Omental fat pad (tissue), 4 donors: ENCODE data around the gene CCDC60. TPM values are rescaled to one million over a fixed set of nuclear protein-coding genes. Genes with fewer than 3 reads are reported as not detected.

Experiments
- ATAC-seq: fragments of 150-250 bp; one replicate; pipeline ENCODE4 v1.9.1; 2016; ENCODE audit warnings: mild to moderate bottlenecking, moderate library complexity; ENCODE audit not compliant: low FRiP score
- DNase-seq: peaks from one replicate; pipeline ENCODE4 v3.0.0-alpha.2; 2019; ENCODE audit warnings: low spot score
- total RNA-seq, 4 donors: library from RNA; depleted of rRNA; stranded (reverse); fragments of >200 nt; gene quantifications; one replicate each; pipeline ENCODE4 v1.1.0, GENCODE V29; 2016
- TF ChIP-seq, protein P1 (sequence below), 3 donors: fragments of 450-650 bp; IDR thresholded peaks; one replicate each; pipeline ENCODE4 v1.5.1; 2016 to 2017; ENCODE audit warnings: antibody characterized with exemption in 3 of 3, mild to moderate bottlenecking in 3 of 3, moderate library complexity in 2 of 3

CCDC60 gene
- total RNA-seq, 4 donors from 2014 or later: not detected

DNA sequence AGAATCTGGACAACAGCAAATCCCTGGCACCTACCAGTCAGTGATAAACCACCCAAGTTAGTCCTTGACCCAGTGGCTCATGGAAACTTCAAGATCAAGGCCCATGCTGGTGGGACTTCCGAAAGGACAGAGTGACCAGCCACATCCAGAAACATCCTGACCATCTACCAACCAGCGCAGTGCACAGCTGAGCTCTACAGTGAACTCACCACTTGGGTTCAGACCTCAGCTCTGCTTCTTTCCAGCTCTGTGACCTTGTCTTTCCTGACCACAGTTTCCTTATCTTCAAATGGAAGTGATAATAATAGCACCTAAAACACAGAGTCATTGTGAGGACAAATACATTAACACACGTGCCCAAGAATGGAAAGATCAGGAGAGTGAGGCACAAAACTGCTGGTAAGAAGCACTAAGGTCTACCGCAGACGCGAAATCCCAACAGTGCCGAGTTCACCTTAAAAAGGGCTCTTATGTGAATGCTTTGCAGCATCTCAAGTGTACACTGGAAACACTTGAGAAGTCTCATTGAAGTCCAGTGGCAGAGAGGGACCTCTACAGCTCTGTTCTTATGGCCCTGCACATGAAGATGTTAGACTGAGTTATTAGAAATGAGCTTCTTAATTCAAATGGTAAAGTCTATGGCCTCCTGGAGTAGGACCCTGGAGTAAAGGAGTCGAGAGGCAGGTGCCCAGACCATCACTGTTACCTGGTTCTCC is 128.8 kb downstream of the CCDC60 start:
- no peak for ATAC-seq
- TF ChIP-seq, protein P1, sequence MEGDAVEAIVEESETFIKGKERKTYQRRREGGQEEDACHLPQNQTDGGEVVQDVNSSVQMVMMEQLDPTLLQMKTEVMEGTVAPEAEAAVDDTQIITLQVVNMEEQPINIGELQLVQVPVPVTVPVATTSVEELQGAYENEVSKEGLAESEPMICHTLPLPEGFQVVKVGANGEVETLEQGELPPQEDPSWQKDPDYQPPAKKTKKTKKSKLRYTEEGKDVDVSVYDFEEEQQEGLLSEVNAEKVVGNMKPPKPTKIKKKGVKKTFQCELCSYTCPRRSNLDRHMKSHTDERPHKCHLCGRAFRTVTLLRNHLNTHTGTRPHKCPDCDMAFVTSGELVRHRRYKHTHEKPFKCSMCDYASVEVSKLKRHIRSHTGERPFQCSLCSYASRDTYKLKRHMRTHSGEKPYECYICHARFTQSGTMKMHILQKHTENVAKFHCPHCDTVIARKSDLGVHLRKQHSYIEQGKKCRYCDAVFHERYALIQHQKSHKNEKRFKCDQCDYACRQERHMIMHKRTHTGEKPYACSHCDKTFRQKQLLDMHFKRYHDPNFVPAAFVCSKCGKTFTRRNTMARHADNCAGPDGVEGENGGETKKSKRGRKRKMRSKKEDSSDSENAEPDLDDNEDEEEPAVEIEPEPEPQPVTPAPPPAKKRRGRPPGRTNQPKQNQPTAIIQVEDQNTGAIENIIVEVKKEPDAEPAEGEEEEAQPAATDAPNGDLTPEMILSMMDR (IDR thresholded peaks at IDR 0.05): no peak
- DNase-seq: no peak

DNA sequence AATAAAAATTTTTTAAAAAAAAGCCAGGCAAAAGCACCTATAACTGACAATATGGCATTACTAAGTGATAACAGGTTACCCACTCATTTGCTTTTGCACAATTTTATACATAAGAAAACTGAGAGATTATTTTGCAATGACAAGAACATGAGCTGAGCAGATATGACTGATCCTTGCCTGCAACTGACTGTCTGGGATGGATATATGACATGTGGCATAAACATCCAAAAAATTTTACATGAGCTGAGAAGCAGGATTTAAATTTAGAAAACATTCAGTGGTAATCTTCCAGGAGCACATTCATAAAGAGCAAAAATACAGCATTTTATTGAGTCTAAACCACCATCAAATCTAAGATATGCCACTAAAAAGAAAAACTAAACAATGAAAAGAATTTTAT is 133.8 kb downstream of the CCDC60 start:
- TF ChIP-seq, protein P1 (IDR thresholded peaks at IDR 0.05): no peak
- DNase-seq (no peak), ATAC-seq (no peak)

DNA sequence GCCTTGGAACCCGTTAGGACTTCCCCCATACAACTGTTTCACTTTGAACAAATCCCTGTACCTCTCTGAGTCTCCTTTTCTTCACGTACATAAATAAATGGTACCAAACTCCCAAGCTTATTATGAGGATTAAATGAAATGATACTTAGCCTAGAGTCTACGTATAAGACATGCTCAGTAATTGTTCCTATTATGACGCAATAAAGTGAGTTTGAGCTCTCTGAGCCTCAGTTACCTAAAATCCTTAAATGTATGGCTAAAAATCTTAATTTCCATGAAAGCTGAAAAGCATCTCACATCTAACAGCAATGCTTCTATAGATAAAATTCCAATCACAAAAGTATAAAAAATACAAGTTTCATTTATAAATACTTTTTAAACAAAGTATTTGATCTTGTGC is 141.1 kb downstream of the CCDC60 start:
- ATAC-seq (no peak), DNase-seq (no peak)
- TF ChIP-seq, protein P1 (IDR thresholded peaks at IDR 0.05): no peak

DNA sequence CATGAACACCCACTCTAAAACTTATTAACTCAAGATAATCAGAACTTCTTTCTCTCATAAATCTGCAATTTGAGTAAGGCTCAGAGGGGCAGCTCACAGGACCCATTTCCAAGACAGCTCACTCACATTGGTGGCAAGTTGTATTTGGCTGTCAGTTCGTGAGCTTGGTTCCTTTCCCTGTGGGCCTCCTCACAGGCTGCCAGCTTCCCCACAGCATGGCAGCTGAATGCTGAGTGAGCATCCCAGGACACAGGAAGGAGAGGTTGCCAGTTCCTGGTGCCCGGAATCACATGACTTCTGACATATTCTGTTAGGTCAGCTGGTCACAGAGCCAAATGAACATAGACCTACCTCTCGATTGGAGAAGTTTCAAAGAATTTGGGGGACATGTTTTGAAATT is 142.4 kb downstream of the CCDC60 start:
- DNase-seq (no peak), ATAC-seq (no peak)
- TF ChIP-seq, protein P1 (IDR thresholded peaks at IDR 0.05): no peak

DNA sequence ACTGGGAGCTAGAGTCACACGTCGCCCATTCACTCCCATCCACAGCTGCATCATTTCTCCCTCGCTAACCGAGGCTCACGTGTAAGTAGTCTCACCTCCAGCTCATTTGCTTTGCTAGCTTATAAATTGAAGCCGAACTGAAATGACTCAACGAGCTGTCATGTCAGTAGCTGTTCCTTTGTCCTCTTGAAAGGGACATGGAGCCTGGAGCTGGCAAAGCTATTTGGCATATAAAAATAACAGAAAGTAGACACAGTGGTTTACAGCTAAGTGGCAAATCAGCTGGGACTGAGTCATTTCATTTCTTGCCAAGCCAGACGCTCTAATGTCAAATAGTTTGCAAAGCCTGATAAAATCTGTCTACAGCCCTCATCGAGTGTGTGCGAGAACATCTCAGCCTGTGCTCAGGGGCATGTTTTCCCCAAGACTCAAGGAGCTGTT is 144.6 kb downstream of the CCDC60 start:
- ATAC-seq: no peak
- TF ChIP-seq, protein P1 (IDR thresholded peaks at IDR 0.05): no peak
- no peak for DNase-seq

DNA sequence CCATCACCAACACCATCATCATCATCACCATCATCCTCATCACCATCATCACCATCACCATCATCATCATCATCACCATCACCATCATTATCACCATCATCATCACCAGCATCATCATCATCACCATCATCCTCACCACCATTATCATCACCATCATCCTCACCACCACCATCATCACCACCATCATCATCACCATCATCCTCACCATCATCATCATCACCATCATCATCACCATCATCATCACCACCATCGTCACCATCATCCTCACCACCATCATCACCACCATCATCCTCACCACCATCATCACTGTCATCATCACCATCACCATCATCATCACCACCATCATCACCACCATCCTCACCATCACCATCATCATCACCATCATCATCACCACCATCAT is 146.0 kb downstream of the CCDC60 start:
- TF ChIP-seq, protein P1 (IDR thresholded peaks at IDR 0.05): no peak
- DNase-seq (no peak), ATAC-seq (no peak)

DNA sequence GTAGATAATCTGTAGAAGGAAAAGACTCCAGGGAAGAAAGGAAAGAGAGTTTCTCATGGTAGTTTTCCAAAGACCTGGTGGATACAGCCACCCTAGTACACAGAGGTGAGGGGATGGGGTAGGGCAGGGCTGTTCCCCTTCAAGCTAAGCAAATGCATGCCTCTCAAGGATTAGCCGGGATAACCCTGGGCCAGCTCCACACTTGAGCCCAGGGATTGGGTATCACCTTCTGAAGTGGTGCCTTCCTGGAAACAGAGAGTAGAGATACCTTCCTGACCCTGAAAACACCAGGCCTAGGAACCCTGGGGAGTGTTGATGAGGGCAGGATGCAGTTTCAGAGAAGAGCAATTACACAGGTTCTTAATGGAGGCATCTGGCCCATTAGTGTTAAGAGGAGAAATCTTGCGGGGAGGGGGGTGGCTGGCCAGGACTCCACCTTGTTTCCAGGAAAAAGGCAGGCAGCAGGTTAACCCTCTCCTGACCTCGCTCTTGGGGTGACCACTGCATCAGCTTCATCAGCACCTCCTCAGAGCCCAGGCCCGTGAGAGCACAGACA is 152.1 kb downstream of the CCDC60 start:
- ATAC-seq (no peak), DNase-seq (no peak)
- TF ChIP-seq, protein P1 (IDR thresholded peaks at IDR 0.05): no peak
